ENCODE measurements around the gene DDX39A.

DDX39A gene

GRCh38 chr19:14416817-14417231, 2.3 kb downstream of the DDX39A start:
- Mint-ChIP-seq H3K27me3 (no peaks in the 10 kb centered on the region), H3K36me3 (peaks cover 8% of the 10 kb centered on the region), H3K9me3 (ENCODE audit: low read depth) (no peaks in the 10 kb centered on the region), H3K4me1 (ENCODE audit: low read depth) (peaks cover 44% of the 10 kb centered on the region), H3K27ac (peak overlapping the region; percentile 85), H3K4me3 (peak overlapping the region; percentile 93)

GRCh38 chr19:14414926-14415690, 4.0 kb downstream of the DDX39A start:
- Mint-ChIP-seq H3K27me3 (no peaks in the 10 kb centered on the region), H3K27ac (peak overlapping the region; percentile 75), H3K36me3 (peaks cover 8% of the 10 kb centered on the region)

GRCh38 chr19:14413693-14414181, 5.4 kb downstream of the DDX39A start:
- H3K4me1 Mint-ChIP-seq (ENCODE audit: low read depth): peaks cover 46% of the 10 kb centered on the region
- H3K4me3 Mint-ChIP-seq: peak overlapping the region; percentile 40
- H3K9me3 Mint-ChIP-seq (ENCODE audit: low read depth): no peaks in the 10 kb centered on the region
- no peaks in the 10 kb centered on the region for H3K27me3 Mint-ChIP-seq
- H3K36me3 Mint-ChIP-seq: peaks cover 8% of the 10 kb centered on the region
- peak overlapping the region; percentile 16 for H3K27ac Mint-ChIP-seq

More at GRCh38 chr19:14414926-14415690, 4.0 kb downstream of the DDX39A start:
- peaks cover 49% of the 10 kb centered on the region for H3K4me1 Mint-ChIP-seq (ENCODE audit: low read depth)
- H3K4me3 Mint-ChIP-seq: peak overlapping the region; percentile 93
- H3K9me3 Mint-ChIP-seq (ENCODE audit: low read depth): no peaks in the 10 kb centered on the region

DNA sequence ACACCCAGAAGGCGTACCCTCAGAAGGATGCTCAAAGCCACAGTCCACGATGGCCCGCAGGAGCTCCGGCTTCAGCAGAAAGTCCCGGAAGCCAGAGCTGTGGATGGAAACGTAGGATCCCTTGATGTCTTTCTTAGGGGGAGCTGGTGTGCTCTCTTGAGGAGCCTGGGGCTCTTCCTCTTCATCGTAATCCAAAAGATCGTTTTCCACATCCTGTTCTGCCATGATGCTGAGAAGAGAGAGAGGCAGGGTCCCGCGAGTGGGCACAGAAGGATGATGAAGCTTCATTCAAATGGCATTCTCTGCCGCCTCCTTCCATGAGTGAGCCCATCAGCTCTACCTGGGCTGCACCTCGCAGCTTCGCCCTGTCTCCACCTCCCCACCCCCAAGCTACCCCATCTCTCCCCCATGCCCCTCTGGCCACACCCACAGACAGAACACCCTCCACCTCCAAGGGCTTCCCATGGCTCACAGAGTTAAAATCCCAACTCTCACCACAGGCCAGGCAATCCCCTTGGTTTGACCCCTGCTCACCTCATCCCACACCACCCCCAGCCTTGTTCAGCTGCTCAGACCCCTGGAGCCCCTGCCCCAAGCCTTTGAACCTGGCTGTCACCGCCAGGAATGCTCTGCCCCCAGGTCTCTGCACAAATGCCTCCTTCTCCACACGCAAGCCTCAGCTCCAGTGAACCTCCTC, 6.0 kb downstream of the DDX39A start:
- peak overlapping the region; percentile 30 for H3K4me3 Mint-ChIP-seq
- H3K9me3 Mint-ChIP-seq (ENCODE audit: low read depth): no peaks in the 10 kb centered on the region
- no peaks in the 10 kb centered on the region for H3K27me3 Mint-ChIP-seq
- peak overlapping the region; percentile 16 for H3K27ac Mint-ChIP-seq
- H3K4me1 Mint-ChIP-seq (ENCODE audit: low read depth): peaks cover 46% of the 10 kb centered on the region
- H3K36me3 Mint-ChIP-seq: peaks cover 8% of the 10 kb centered on the region

GRCh38 chr19:14412324-14412995, 6.7 kb downstream of the DDX39A start:
- Mint-ChIP-seq H3K4me1 (ENCODE audit: low read depth) (peaks cover 44% of the 10 kb centered on the region), H3K36me3 (peaks cover 8% of the 10 kb centered on the region), H3K4me3 (peak overlapping the region; percentile 47), H3K27ac (no peak overlapping the region), H3K27me3 (no peaks in the 10 kb centered on the region), H3K9me3 (ENCODE audit: low read depth) (no peaks in the 10 kb centered on the region)

GRCh38 chr19:14411938-14412245, 7.2 kb downstream of the DDX39A start:
- Mint-ChIP-seq H3K27ac (peak overlapping the region; percentile 66), H3K9me3 (ENCODE audit: low read depth) (no peaks in the 10 kb centered on the region), H3K4me3 (peak overlapping the region; percentile 40), H3K4me1 (ENCODE audit: low read depth) (peaks cover 42% of the 10 kb centered on the region), H3K27me3 (no peaks in the 10 kb centered on the region), H3K36me3 (peaks cover 5% of the 10 kb centered on the region)

DNA sequence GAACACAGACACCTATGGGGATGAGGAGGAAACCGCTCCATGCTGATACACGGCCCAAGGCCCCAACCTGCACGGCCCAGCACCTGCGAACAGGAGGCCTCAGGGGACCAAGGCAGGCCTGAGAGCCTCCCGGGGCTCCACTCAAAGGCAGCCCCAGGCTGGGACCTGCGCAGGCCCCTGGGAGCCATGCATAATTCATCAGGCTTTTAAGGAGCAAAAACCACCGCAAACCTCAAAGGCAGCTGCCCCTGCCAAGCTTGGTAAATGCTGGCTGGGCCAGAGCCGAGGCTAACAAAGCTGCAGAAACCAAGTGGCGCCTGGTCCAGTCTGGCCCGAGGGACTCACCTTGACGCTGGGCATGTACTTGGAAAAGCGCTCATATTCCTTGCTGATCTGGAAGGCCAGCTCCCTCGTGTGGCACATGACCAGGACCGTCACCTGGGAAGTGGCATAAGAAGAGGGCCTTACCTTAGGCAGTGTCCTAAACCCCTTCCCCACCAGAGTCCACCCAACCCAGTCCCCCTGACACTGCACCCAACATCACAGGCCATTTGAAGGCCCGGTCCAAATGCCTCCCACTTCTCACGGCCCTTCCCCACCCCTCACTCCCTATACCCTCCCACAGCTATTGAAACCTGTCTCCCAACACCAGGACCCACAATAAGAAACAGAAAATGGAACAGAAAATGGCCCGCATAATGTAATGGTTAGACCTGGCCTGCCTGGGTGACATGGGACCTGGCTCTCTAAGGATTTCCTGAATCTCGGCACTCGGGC, 7.8 kb downstream of the DDX39A start:
- no peaks in the 10 kb centered on the region for H3K9me3 Mint-ChIP-seq (ENCODE audit: low read depth)
- no peak overlapping the region for H3K4me3 Mint-ChIP-seq
- H3K27me3 Mint-ChIP-seq: no peaks in the 10 kb centered on the region
- H3K36me3 Mint-ChIP-seq: peaks cover 3% of the 10 kb centered on the region
- H3K4me1 Mint-ChIP-seq (ENCODE audit: low read depth): peaks cover 37% of the 10 kb centered on the region
- peak overlapping the region; percentile 66 for H3K27ac Mint-ChIP-seq

- Mint-ChIP-seq H3K4me1 (ENCODE audit: low read depth) (peaks cover 30% of the 10 kb centered on the region), H3K36me3 (no peaks in the 10 kb centered on the region), H3K9me3 (ENCODE audit: low read depth) (no peaks in the 10 kb centered on the region), H3K4me3 (no peak overlapping the region), H3K27ac (peak overlapping the region; percentile 66), H3K27me3 (no peaks in the 10 kb centered on the region)
Measured at GRCh38 chr19:14410091-14411051, 8.8 kb downstream of the DDX39A start.

- no peaks in the 10 kb centered on the region for H3K9me3 Mint-ChIP-seq (ENCODE audit: low read depth)
- H3K4me1 Mint-ChIP-seq (ENCODE audit: low read depth): peaks cover 27% of the 10 kb centered on the region
- H3K27ac Mint-ChIP-seq: peak overlapping the region; percentile 58
- H3K36me3 Mint-ChIP-seq: peaks cover 3% of the 10 kb centered on the region
- H3K4me3 Mint-ChIP-seq: no peak overlapping the region
- no peaks in the 10 kb centered on the region for H3K27me3 Mint-ChIP-seq
Measured at GRCh38 chr19:14409146-14410023, 9.8 kb downstream of the DDX39A start.

GRCh38 chr19:14408491-14409145, 10.5 kb downstream of the DDX39A start:
- Mint-ChIP-seq H3K27me3 (no peaks in the 10 kb centered on the region), H3K9me3 (ENCODE audit: low read depth) (no peaks in the 10 kb centered on the region), H3K4me3 (no peak overlapping the region), H3K36me3 (peaks cover 3% of the 10 kb centered on the region), H3K4me1 (ENCODE audit: low read depth) (peaks cover 26% of the 10 kb centered on the region), H3K27ac (peak overlapping the region; percentile 58)

DNA sequence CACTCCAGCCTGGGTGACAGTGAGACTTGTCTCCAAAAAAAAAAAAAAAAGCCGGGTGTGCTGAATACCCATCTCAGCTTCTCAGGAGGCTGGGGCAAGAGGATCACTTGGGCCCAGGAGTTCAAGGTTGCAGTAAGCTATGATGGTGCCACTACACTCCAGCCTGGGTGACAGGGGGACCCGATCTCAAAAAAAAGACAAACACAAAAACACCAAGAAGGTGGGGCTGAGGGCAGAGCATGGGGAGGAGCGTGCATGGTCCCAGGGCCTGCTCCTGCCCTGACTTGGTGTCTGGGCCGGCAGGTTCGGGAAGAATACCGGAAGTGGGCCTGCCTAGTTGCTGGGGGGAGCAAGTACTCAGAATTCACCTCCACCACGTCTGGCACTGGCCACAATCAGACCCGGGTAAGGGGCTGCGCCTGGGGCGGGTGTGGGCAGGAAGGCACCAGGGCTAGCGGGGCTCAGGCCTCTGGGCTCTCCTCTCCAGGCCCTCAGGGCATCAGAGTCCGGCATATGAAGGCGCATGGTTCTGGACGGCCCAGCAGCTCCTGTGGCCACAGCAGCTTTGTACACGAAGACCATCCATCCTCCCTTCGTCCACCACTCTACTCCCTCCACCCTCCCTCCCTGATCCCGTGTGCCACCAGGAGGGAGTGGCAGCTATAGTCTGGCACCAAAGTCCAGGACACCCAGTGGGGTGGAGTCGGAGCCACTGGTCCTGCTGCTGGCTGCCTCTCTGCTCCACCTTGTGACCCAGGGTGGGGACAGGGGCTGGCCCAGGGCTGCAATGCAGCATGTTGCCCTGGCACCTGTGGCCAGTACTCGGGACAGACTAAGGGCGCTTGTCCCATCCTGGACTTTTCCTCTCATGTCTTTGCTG, 11.3 kb downstream of the DDX39A start:
- Mint-ChIP-seq H3K9me3 (ENCODE audit: low read depth) (no peaks in the 10 kb centered on the region), H3K27ac (peak overlapping the region; percentile 77), H3K27me3 (no peaks in the 10 kb centered on the region), H3K4me1 (ENCODE audit: low read depth) (peaks cover 19% of the 10 kb centered on the region), H3K36me3 (peaks cover 3% of the 10 kb centered on the region), H3K4me3 (no peak overlapping the region)
